A673 (cell line): ENCODE results near the gene BCKDK. TPM values are rescaled to one million over a fixed set of nuclear protein-coding genes. Genes with fewer than 3 reads are reported as not detected.
"Not testable (repeated sequence)": the region's sequence is repeated elsewhere in the genome, so short reads cannot be mapped to it uniquely, and the experiment has no call there.

Experiments
- BruUV-seq: library from RNA; stranded (reverse); fragments of 400-500 nt; replicated peaks from 2 replicates; lab custom pipeline; 2021; lab: Mats Ljungman, UMichigan
- CTCF ChIA-PET: fragments of 300-600 bp; sonication (Branson Sonifier 250); formaldehyde crosslinking; loops from one replicate; lab custom pipeline; 2022; ENCODE audit warnings: antibody characterized with exemption; lab: Charles Lee
- POLR2A ChIA-PET: fragments of 300-600 bp; sonication (Branson Sonifier 250); formaldehyde crosslinking; loops from one replicate; lab custom pipeline; 2022; ENCODE audit warnings: antibody characterized with exemption; ENCODE audit not compliant: low non-redundant PET; lab: Charles Lee
- DNase-seq: peaks from one replicate; pipeline ENCODE4 v3.0.0-alpha.2; 2015; ENCODE audit warnings: low spot score
- H3K27ac ChIP-seq: fragments of 200-600 bp; sonication (generic); 2 replicates; pipeline ENCODE4 v1.5.1; 2016; ENCODE audit warnings: mixed run types, low read depth, mild to moderate bottlenecking, mixed read lengths, antibody characterized with exemption, low read length; ENCODE audit not compliant: poor library complexity, severe bottlenecking
- H3K27me3 ChIP-seq: fragments of 200-600 bp; sonication (generic); replicated peaks from 2 replicates; pipeline ENCODE4 v1.6.1; 2017; ENCODE audit warnings: mixed run types, low read depth, mild to moderate bottlenecking, mixed read lengths, antibody characterized with exemption, low read length; ENCODE audit not compliant: insufficient read depth, poor library complexity
- H3K36me3 ChIP-seq: fragments of 200-600 bp; sonication (generic); 2 replicates; pipeline ENCODE4 v1.6.1; 2016; ENCODE audit warnings: mixed run types, mild to moderate bottlenecking, mixed read lengths, antibody characterized with exemption, low read length; ENCODE audit not compliant: insufficient read depth, poor library complexity, severe bottlenecking
- H3K4me1 ChIP-seq: fragments of 200-600 bp; sonication (generic); 2 replicates; pipeline ENCODE4 v1.6.1; 2017; ENCODE audit warnings: mixed run types, mild to moderate bottlenecking, mixed read lengths, antibody characterized with exemption, low read length; ENCODE audit not compliant: insufficient read depth, poor library complexity, severe bottlenecking
- H3K4me3 ChIP-seq: fragments of 200-600 bp; sonication (generic); 2 replicates; pipeline ENCODE4 v1.5.1; 2016; ENCODE audit warnings: low read depth, mixed run types, mild to moderate bottlenecking, mixed read lengths, low read length; ENCODE audit not compliant: poor library complexity, severe bottlenecking
- H3K9me3 ChIP-seq: fragments of 200-600 bp; sonication (generic); 2 replicates; pipeline ENCODE4 v1.6.1; 2016; ENCODE audit warnings: mixed run types, low read depth, mild to moderate bottlenecking, mixed read lengths, antibody characterized with exemption, low read length; ENCODE audit not compliant: poor library complexity, severe bottlenecking
- CTCF ChIP-seq: fragments of 300-800, 200-600 bp; sonication (generic); conservative IDR thresholded peaks from 2 replicates; pipeline ENCODE4 v1.5.1; 2017; ENCODE audit warnings: low read depth, mild to moderate bottlenecking, antibody characterized with exemption, low read length, moderate library complexity, mixed read lengths
- EZH2 ChIP-seq: fragments of 200-600 bp; sonication (generic); IDR thresholded peaks from 2 replicates; pipeline ENCODE4 v1.6.1; 2017; ENCODE audit warnings: borderline replicate concordance, low read depth, mild to moderate bottlenecking, mixed read lengths, antibody characterized with exemption, low read length; ENCODE audit not compliant: poor library complexity, severe bottlenecking
- intact Hi-C: fragments of 100-400 bp; cut with micrococcal nuclease; formaldehyde crosslinking; loops from one replicate; pipeline ENCODE4 v1.10.0; 2022; ENCODE audit not compliant: unreplicated experiment
- total RNA-seq: library from RNA; stranded (reverse); gene quantifications from 2 replicates; pipeline ENCODE4 v1.2.3, GENCODE V29; 2021

BCKDK gene
- total RNA-seq, 1 experiment from 2014 or later, result 36.6 TPM

- DNase-seq, result peak; percentile 99
- H3K27me3 ChIP-seq, result no peaks in the 10 kb centered on the region
- CTCF ChIA-PET, result interaction anchor here (0.6 to 1.6 kb wide), 12 partner anchors 25 to 448 kb away, joined by 3 to 16 read pairs (median 3); partner anchors contain the start of genes HSD3B7, KAT8, ZNF646 and ZNF668
- POLR2A ChIA-PET, result interaction anchor here (0.6 to 1.4 kb wide), 7 partner anchors 13 to 1077 kb away, joined by 3 to 23 read pairs (median 5); partner anchors contain the start of genes ALDOA, ARMC5, FUS and KAT8
- H3K4me3 ChIP-seq, result peak overlapping the region; percentile 45
- peaks cover 11% of the 10 kb centered on the region for H3K4me1 ChIP-seq
- H3K36me3 ChIP-seq, result no peaks in the 10 kb centered on the region
- TF ChIP-seq EZH2 (no peak), CTCF (peak; percentile 97)
- intact Hi-C loops, result loop anchor here (1.0 to 10.0 kb wide), 4 partner anchors 26 to 188 kb away; partner anchors contain the start of genes KAT8, SETD1A, ZNF646 and ZNF668
- BruUV-seq, result no TSS peak
- peak overlapping the region; percentile 75 for H3K27ac ChIP-seq
- no peaks in the 10 kb centered on the region for H3K9me3 ChIP-seq
Measured at GRCh38 chr16:31142109-31143010, 34.2 kb downstream of the BCKDK start.

- peak overlapping the region; percentile 69 for H3K27ac ChIP-seq
- intact Hi-C loops, result loop anchor here (2.0 to 10.0 kb wide), 3 partner anchors 26 to 188 kb away; partner anchors contain the start of genes KAT8 and SETD1A
- BruUV-seq, result no TSS peak
- ChIA-PET POLR2A (interaction anchor here (1.4 kb wide), 1 partner anchor 37 kb away, joined by 8 read pairs; the partner anchor contains the start of gene FUS), CTCF (interaction anchor here (0.5 to 1.6 kb wide), 8 partner anchors 8 to 449 kb away, joined by 3 to 16 read pairs (median 6); partner anchors contain the start of genes HSD3B7, KAT8, ZNF646 and ZNF668)
- no peak for DNase-seq
- peaks cover 11% of the 10 kb centered on the region for H3K4me1 ChIP-seq
- no peaks in the 10 kb centered on the region for H3K36me3 ChIP-seq
- peak overlapping the region; percentile 45 for H3K4me3 ChIP-seq
- TF ChIP-seq CTCF, result no peak
- TF ChIP-seq EZH2, result no peak
- H3K27me3 ChIP-seq, result no peaks in the 10 kb centered on the region
- H3K9me3 ChIP-seq, result no peaks in the 10 kb centered on the region
Measured at GRCh38 chr16:31143011-31143693, 35.0 kb downstream of the BCKDK start.

- ChIA-PET CTCF (no interaction called here), POLR2A (no interaction called here)
- Histone ChIP-seq H3K27me3 (no peaks in the 10 kb centered on the region), H3K4me1 (peaks cover 11% of the 10 kb centered on the region), H3K9me3 (no peaks in the 10 kb centered on the region), H3K4me3 (no peak overlapping the region), H3K36me3 (no peaks in the 10 kb centered on the region), H3K27ac (no peak overlapping the region)
- TF ChIP-seq CTCF (no peak), EZH2 (no peak)
- no peak for DNase-seq
- BruUV-seq, result no TSS peak
- intact Hi-C loops, result loop anchor here (2.0 to 10.0 kb wide), 3 partner anchors 27 to 189 kb away; partner anchors contain the start of genes KAT8 and SETD1A
Measured at GRCh38 chr16:31143694-31144148, 35.5 kb downstream of the BCKDK start.

- H3K4me1 ChIP-seq, result peaks cover 11% of the 10 kb centered on the region
- CTCF ChIA-PET, BruUV-seq, H3K27me3 ChIP-seq, H3K9me3 ChIP-seq, H3K36me3 ChIP-seq, DNase-seq, H3K4me3 ChIP-seq, POLR2A ChIA-PET, H3K27ac ChIP-seq: not testable (repeated sequence)
- intact Hi-C loops, result loop anchor here (5.0 to 10.0 kb wide), 2 partner anchors 147 to 190 kb away; partner anchors contain the start of gene SETD1A
Measured at GRCh38 chr16:31144418-31144817, 36.2 kb downstream of the BCKDK start.
